ENCODE data around the gene TUBB6.

- TF ChIP-seq CTCF (IDR thresholded peaks at IDR 0.05): no peak
- TF ChIP-seq POLR2A (IDR thresholded peaks at IDR 0.05): no peak
Measured at GRCh38 chr18:12330766-12331165, 22.7 kb downstream of the TUBB6 start.

Measured in right lobe of liver (tissue), 4 donors.